Ramos (cell line): ENCODE results near the gene MYPOP.
"Not testable (repeated sequence)": the region's sequence is repeated elsewhere in the genome, so short reads cannot be mapped to it uniquely, and the experiment has no call there.

Experiments used
- in situ Hi-C: fragments of 300-500 bp; cut with MboI; formaldehyde crosslinking; loops from one replicate; pipeline ENCODE4 v1.14.3; 2022; ENCODE audit warnings: low sequenced_read_pairs; ENCODE audit not compliant: unreplicated experiment

MYPOP gene

GRCh38 chr19:45884682-45885555, 17.5 kb downstream of the MYPOP start:
- in situ Hi-C loops: no loop called here

GRCh38 chr19:45883881-45884681, 18.3 kb downstream of the MYPOP start:
- in situ Hi-C loops: no loop called here

- in situ Hi-C loops: no loop called here
These were observed 18.9 kb downstream of the MYPOP start for GRCh38 chr19:45883586-45883880.

DNA sequence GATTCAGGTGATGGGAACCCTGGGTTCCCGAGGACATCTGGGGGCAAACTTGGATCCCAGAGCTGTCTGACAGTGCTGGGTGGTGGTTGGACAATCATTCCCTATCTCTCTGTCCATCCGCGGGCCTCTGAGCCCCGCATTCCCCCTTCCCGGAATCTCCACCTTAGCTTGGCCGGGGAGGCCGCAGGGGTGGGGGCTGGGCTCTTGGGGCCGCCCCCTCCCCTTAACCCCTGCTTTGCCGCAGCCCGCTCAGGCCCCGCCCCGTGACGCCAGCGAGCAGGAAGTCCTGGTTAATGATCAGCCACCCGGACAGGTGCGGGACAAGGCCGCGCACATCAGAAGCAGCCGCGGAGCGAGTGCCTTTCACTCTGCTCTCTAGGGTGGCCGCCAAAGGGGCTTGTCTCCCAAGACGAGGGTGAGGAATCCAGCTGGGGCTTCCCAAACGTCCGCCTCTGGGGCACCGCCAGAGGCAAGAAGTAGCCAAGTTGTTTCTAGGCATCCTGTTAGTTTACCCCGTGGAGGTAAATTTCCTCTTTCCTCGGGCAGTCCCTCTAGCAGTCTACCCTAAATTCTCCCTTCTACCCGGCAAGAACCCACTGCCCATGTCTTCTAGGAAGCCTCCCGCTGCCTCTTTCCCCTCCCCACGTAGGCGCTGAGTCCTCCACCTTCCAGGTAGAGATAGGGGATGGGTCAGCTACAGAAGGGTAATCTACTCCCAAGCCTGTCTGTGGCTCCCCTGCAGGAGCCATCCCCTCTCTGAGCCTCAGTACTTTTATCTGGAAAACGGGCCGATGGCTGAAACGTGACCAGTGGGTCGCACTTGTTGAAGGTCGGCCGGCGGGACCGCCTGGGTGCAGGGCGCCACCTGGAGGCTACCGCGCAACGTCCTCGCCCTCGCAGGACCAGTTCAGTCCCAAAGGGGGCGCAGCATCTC, 19.5 kb downstream of the MYPOP start:
- in situ Hi-C loops: no loop called here

GRCh38 chr19:45881909-45882528, 20.4 kb downstream of the MYPOP start:
- in situ Hi-C loops: no loop called here

DNA sequence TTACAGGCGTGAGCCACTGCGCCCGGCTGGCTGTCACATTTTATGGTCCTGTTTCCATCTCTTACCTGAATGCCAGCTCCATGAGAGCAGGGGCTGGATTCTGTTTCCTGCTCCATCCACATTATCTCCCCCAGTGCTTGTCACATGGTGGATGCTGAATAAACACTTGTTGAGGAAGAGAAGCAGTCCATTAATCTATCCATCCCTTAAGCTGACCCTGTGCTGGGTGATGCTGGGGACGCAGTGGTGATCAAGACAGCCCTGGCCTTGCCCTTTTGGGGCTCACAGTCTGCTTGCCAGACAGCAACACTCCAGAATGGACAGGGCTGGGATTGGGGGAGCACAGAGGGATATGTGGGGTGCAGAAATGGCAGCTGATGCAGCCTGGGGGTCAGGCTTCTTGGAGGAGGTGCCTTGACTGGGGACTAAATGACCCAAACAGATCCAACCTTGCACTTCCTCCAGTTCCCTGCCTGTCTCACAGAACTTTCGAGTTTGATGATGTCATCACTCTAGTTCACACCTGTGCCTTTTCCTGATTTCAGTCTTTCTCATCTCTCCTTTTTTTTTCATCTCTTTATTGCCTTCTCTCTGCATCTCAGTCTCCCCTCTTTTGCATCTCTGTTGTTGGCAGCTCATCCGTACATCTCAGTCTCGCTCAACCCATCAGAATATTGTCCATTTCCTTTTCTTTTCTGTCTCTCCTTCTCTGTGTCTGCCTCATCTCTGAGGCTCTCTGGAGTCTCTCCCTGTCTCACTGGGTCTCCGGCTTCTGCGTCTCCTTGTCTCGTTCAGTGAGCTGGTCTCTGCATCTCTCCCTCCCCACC, 21.1 kb downstream of the MYPOP start:
- in situ Hi-C loops: no loop called here

DNA sequence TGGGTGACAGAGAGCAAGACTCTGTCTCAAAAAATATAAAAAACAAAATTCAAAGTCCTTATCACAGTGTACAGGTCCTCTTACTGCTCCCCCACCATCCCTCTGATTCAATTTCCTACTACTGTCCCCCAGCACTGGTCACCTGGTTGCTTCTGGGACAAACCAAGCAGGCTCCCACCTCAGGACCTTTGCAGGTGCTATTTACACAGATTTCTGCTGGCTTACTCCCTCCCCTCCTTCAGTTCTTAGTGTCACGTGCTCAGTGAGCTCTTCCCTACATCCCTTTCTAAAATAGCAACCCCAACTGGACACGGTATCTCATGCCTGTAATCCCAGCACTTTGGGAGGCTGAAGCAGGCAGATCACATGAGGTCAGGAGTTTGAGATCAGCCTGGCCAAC, 22.4 kb downstream of the MYPOP start:
- in situ Hi-C loops: no loop called here

- in situ Hi-C loops: no loop called here
These were observed 23.4 kb downstream of the MYPOP start for GRCh38 chr19:45879055-45879454.

- in situ Hi-C loops: no loop called here
These were observed 24.2 kb downstream of the MYPOP start for GRCh38 chr19:45878043-45878794.

DNA sequence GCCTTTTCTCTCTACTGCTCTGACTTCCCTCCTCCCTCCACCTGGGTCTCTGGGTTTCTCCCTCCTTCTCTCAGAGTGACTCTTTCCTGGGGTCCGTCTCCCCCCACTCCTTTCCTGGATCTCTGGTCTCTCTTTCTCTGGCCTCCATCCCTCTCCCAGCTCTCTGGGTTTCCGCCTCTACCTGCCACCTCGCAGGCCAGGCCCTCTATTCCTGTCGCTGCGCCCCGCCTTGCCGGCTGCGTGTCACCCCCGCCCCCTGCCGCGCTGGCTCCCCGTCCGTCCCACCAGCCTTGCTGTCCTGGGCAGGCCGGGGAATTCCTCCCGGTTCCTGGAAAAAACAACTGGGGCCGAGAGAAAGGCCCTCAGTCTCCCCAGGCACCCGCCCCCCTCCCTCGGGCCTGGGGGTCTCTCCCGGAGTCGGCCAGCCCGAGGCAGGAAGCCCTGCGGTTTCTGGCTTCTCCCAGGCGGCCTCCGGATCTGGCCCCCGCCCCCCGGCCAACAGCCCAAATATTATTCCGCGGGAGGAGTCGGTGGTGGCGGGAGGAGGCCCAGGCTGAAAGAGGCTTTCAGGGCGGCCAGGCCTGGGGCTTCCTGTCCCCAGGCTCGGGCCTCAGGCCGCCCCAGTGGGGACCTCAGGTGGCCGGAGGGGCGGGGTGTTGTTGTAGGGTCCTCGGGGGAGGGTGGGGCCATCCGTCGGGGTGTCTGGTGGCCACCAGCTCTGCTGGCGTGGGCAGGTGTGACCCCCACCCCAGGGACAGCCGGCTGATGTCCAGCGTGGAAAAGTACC, 25.8 kb downstream of the MYPOP start:
- in situ Hi-C loops: no loop called here

- in situ Hi-C loops: no loop called here
These were observed 26.3 kb downstream of the MYPOP start for GRCh38 chr19:45876161-45876410.

GRCh38 chr19:45874620-45874966, 27.8 kb downstream of the MYPOP start:
- in situ Hi-C loops: no loop called here

DNA sequence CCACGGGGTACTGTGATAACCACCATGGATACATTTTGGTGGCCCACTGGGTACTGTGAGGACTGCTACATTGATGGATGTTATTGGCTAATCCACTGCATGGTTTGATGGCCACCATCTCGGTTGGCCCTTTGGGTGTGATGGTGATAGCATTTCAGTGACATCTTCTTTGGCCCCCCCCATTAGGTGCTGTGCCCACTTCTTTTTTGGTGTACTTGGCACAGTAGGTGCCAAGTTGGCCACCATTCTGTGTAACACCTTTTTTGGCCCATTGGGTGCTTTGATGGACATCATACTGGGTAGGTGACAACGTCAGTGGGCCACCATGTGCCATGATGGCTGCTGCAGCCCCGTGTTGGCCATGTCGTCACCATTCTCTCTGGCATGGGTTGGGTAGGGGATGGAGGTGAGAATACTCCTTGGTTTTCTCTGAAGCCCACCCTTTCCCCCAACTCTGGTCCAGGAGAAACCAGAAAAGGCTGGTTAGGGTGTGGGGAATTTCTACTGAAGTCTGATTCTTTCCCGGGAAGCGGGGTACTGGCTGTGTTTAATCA, 29.1 kb downstream of the MYPOP start:
- in situ Hi-C loops: no loop called here

GRCh38 chr19:45872095-45872919, 30.1 kb downstream of the MYPOP start:
- in situ Hi-C loops: no loop called here

- in situ Hi-C loops: no loop called here
These were observed 31.6 kb downstream of the MYPOP start for GRCh38 chr19:45870798-45871197.

DNA sequence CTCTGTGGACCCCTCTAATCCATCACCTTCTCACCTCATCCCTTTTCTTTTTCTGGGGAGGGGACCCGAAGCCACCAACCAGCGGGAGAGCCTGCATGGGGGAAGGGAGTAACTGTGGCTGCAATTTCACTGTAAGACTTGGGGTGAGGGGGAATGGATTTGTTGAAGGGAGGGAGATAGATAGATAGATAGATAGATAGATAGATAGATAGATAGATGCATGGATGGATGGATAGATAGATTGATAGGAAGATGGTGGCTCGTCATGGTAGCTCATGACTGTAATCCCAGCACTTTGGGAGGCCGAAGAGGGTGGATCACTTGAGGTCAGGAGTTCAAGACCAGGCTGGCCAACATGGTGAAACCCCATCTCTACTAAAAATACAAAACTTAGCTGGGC, 35.2 kb downstream of the MYPOP start:
- in situ Hi-C loops: not testable (repeated sequence)
